Mesodermal cell (in vitro differentiated cells): Measurements from ENCODE around the gene POLR3B.

Source experiments
- H3K27ac ChIP-seq: 2 replicates; pipeline ENCODE4 v1.7.0; 2013; ENCODE audit warnings: mild to moderate bottlenecking, low read depth, low read length, moderate library complexity; ENCODE audit not compliant: severe bottlenecking
- H3K36me3 ChIP-seq: 2 replicates; pipeline ENCODE4 v1.7.1; 2013; ENCODE audit warnings: mild to moderate bottlenecking, low read length, moderate library complexity; ENCODE audit not compliant: control insufficient read depth, insufficient read depth
- H3K4me1 ChIP-seq: one replicate; pipeline ENCODE4 v1.7.1; 2013; ENCODE audit warnings: mild to moderate bottlenecking, low read length; ENCODE audit not compliant: insufficient read depth, control insufficient read depth, poor library complexity, severe bottlenecking
- H3K4me3 ChIP-seq: 2 replicates; pipeline ENCODE4 v1.7.0; 2013; ENCODE audit warnings: low read length, control low read depth, mild to moderate bottlenecking; ENCODE audit not compliant: insufficient read depth, poor library complexity, severe bottlenecking; ENCODE audit errors: extremely low read depth
- H3K9me3 ChIP-seq: 2 replicates; pipeline ENCODE4 v1.7.1; 2013; ENCODE audit warnings: mild to moderate bottlenecking, low read length, moderate library complexity; ENCODE audit not compliant: control insufficient read depth
- WGBS, 2 experiments: methylation state at CpG; one replicate each; pipeline ENCODE4 v1.1.5; 2013; ENCODE audit warnings: missing lambda C conversion rate in 2 of 2; ENCODE audit not compliant: insufficient coverage in 2 of 2; 5-methylcytosine and 5-hydroxymethylcytosine counted together

Gene POLR3B

DNA sequence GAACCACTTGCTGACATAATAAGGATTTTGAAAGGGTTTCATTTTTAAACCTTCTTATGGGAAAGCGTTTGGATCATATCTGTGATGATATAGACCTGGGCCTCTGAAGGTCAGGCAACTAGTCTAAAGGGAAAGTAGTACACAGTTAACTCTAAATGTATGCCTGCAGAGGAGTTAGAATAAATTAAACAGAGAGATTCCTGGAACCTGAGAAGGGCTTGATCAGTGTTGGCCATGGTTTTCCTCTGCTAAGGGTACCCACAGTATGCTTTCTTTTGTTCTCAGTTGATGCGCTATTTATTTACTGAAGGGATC is 14.4 kb upstream of the POLR3B start:
- H3K27ac ChIP-seq, result no peak overlapping the region
- no peak overlapping the region for H3K4me3 ChIP-seq
- no peaks in the 10 kb centered on the region for H3K4me1 ChIP-seq
- 89 to 100% methylated on average over 1 of the region's 2 CpGs for WGBS, 2 experiments
- no peaks in the 10 kb centered on the region for H3K9me3 ChIP-seq
- no peaks in the 10 kb centered on the region for H3K36me3 ChIP-seq

DNA sequence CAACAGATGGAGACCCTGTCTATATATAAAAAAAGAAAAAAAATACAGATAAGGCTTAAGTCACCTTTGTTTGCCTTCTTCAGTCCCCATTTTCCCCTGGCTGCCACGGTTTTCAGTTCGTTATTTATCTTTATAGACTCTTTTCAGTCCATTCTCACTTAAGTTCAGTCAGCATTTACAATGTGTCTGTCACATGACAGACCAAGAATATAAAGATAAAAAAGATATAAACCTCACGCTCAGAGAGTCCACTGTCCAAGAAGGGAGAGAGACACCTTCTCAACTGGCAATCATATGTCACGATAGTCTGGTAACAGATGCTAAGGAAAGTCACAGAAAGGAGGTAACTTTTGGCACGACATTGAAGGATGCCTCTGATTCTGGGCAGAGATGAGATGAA is 13.4 kb upstream of the POLR3B start:
- WGBS, 2 experiments, result 94 to 95% methylated on average over 3 to 4 of the region's 5 CpGs
- Histone ChIP-seq H3K36me3 (no peaks in the 10 kb centered on the region), H3K27ac (no peak overlapping the region), H3K4me3 (no peak overlapping the region), H3K9me3 (no peaks in the 10 kb centered on the region), H3K4me1 (no peaks in the 10 kb centered on the region)

DNA sequence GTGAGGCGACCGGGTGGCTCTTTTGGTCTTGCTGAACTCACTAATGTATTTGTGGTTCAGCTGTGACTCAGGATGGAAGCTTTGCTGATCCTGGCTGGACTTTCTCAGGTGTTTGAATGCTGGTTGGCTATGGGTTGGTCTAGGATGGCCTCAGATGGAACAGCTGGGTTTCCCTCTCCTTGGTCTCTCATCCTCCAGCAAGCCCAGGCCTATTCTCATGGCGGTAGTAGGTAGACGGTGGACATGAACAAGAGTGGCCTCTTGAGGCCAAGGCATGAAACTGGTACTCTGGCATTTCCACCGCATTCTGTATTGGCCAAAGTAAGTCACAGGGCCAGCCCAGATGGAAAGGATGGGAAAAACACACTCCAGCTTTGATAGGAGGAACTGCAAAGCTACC is 11.8 kb upstream of the POLR3B start:
- WGBS, 2 experiments, result 44 to 80% methylated on average over 1 to 3 of the region's 5 CpGs
- no peak overlapping the region for H3K4me3 ChIP-seq
- H3K9me3 ChIP-seq, result no peaks in the 10 kb centered on the region
- H3K36me3 ChIP-seq, result no peaks in the 10 kb centered on the region
- no peaks in the 10 kb centered on the region for H3K4me1 ChIP-seq
- H3K27ac ChIP-seq, result no peak overlapping the region

DNA sequence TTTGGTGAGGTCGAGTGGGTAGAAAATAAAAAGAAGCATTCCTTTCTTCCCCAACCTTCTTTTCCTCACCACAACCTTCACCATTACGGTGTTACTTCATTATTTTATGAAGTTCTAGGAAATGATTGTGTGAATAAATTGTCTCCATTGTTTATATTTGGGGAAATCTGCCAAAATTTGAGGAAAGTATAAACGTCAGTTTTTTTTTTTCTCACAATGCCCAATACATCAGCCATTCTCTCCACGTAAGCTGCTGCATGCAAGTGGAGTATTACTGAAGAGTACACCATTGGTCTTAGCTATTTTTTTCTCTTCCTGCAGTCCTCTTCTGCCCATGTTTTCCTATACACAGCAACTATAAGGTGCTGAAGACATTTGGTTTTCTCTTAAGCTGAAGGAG is 9.1 kb upstream of the POLR3B start:
- H3K27ac ChIP-seq, result no peak overlapping the region
- H3K4me1 ChIP-seq, result no peaks in the 10 kb centered on the region
- no peaks in the 10 kb centered on the region for H3K9me3 ChIP-seq
- no peaks in the 10 kb centered on the region for H3K36me3 ChIP-seq
- no peak overlapping the region for H3K4me3 ChIP-seq
- 60 to 78% methylated on average over 1 to 2 of the region's 4 CpGs for WGBS, 2 experiments

DNA sequence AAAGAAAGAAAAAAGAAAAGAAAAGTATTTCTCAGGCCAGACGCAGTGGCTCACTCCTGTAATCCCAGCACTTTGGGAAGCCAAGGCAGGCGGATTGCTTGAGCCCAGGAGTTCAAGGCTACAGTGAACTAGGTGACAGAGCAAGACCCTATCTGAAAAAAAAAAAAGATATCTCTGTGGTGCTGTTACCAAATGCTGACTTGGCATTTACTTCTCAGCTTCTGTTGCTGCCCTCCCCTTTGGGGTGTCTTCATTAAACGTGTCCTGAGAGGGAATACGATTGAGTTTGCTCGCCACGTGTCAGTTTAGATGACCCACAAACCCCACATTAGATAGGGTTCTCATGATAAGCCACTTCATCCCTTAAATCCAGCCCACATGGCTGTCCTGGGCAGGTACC is 4.4 kb upstream of the POLR3B start:
- H3K9me3 ChIP-seq, result no peaks in the 10 kb centered on the region
- no peaks in the 10 kb centered on the region for H3K36me3 ChIP-seq
- H3K27ac ChIP-seq, result no peak overlapping the region
- H3K4me1 ChIP-seq, result no peaks in the 10 kb centered on the region
- WGBS, 2 experiments, result 92 to 95% methylated on average over 5 to 6 of the region's 6 CpGs
- H3K4me3 ChIP-seq, result no peak overlapping the region

DNA sequence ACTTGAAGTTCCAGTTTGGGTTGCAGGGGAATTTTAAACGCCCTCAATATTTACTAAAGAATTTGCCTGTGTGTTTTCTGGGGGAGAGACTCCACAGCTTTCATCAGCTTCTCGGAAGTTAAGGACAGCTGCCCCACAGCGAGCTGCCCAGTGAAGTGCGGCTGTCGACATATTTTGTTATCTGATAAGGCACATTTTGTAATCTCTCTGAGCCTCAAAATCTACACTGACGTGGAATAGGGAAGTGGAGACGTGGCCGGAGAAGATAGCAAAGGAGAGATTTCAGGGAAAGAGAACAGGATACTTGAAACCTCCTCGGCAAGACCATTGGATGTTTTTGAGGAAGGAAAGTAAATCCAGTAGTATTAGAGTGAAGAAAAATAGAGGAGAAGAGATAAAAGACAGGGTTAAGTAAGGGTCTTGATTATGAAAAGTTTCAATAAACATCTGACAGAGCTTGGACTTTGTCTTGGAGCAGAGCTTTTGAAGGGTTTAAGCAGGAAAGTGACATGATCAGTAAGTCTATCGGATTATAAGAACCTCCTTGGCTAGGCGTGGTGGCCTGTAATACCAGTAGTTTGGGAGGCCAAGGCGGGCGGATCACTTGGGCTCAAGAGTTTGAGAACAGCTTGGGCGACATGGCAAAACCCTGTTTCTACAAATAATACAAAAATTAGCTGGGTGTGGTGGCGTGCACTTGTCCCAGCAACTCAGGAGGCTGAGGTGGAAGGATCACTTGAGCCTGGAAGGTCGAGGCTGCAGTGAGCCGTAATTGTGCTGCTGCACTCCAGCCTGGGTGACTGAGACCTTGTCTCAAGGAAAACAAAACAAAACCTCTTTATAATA is 1.1 kb downstream of the POLR3B start:
- H3K36me3 ChIP-seq, result no peaks in the 10 kb centered on the region
- no peaks in the 10 kb centered on the region for H3K4me1 ChIP-seq
- no peaks in the 10 kb centered on the region for H3K9me3 ChIP-seq
- WGBS, 2 experiments, result 70% methylated on average over 9 to 11 of the region's 17 CpGs
- H3K27ac ChIP-seq, result peak overlapping the region; percentile 98
- H3K4me3 ChIP-seq, result peak overlapping the region; percentile 61

DNA sequence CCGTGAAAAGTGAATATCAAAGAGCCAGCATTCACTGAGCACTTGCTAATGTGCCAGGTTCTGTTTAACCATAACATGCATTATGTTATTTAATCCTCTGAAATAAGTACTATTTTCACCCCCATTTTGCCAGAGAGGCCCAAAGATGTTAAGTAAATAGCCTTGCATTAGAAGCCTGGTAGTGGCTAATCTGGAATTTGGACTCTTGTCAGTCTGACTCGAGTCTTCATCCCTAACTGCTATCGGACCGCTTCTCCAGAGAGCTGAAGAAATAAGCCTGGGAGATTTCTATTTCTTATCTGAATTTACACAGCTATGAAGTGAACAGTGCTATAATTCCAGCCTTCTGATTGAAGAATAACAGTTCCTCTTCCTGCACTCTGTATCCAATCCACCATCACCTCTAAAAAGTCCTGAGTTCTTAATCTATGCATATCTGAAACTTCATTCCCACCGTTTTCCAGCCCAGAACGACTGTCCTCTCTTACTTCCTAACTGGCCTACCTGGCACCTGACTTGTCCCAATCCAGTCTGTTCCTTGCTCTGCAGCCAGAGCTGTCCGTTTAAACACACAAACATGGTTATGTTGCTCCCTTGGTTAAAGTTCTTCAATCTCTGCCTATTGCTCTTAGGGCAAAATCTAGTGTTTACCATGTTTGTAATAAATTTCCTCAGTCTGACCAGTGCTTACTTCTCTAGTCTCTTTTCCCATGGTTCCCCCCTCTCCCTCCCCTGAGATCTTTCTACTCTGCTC is 2.3 kb downstream of the POLR3B start:
- H3K4me1 ChIP-seq, result no peaks in the 10 kb centered on the region
- 92 to 93% methylated on average over 3 to 5 of the region's 7 CpGs for WGBS, 2 experiments
- H3K4me3 ChIP-seq, result no peak overlapping the region
- peaks cover 8% of the 10 kb centered on the region for H3K36me3 ChIP-seq
- H3K9me3 ChIP-seq, result no peaks in the 10 kb centered on the region
- H3K27ac ChIP-seq, result no peak overlapping the region

DNA sequence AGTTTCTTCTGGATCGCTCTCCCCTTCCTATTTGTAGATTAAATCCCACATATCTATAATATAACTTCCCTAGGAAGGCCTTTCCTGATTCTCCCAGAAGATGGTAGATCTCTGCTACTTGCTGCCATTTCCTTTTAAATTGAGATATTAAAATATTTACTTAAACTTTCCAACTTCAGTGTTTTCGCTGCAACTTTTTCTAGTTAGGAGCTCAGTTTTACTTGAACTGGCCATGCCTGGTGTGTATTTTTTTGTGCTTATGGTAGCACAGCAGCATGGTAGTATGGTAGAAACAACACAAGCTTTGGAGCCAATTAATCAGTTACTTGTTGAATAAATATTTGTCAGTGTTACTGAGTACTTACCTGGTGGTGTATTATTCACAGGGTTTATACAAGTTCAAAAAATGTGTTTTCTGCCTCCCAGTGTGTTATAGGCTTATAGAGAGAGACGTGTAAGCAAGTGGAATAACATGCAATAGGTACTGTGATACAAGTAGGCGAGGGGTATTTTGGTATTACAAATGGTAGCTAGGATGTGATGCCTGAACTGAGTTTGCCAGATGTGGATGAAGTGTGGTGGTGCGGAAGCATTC is 2.9 kb downstream of the POLR3B start:
- Histone ChIP-seq H3K4me1 (no peaks in the 10 kb centered on the region), H3K36me3 (peaks cover 8% of the 10 kb centered on the region), H3K27ac (no peak overlapping the region), H3K9me3 (no peaks in the 10 kb centered on the region), H3K4me3 (no peak overlapping the region)
- 97 to 100% methylated on average over 4 to 5 of the region's 5 CpGs for WGBS, 2 experiments

DNA sequence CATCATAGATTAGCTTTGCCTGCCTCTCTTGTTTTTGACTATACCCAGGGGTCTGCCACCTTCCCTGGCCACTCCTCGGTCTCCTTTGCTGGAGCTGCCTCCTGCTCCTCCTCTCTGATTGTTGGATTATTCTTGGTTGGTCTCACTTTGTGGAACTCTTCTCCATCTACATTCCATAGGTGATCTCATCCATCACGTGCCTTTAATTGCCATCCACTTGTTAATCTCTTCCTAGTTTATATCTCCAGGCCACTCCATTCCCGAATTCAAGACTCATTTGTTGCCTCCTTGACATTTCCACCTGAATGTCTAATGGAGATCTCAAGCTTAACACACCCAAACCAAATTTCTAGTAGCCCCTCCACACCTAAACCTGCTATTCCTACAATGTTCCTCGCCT is 5.4 kb downstream of the POLR3B start:
- no peak overlapping the region for H3K4me3 ChIP-seq
- H3K27ac ChIP-seq, result no peak overlapping the region
- no peaks in the 10 kb centered on the region for H3K4me1 ChIP-seq
- no peaks in the 10 kb centered on the region for H3K9me3 ChIP-seq
- 84 to 86% methylated on average over 2 to 3 of the region's 4 CpGs for WGBS, 2 experiments
- H3K36me3 ChIP-seq, result peaks cover 8% of the 10 kb centered on the region

DNA sequence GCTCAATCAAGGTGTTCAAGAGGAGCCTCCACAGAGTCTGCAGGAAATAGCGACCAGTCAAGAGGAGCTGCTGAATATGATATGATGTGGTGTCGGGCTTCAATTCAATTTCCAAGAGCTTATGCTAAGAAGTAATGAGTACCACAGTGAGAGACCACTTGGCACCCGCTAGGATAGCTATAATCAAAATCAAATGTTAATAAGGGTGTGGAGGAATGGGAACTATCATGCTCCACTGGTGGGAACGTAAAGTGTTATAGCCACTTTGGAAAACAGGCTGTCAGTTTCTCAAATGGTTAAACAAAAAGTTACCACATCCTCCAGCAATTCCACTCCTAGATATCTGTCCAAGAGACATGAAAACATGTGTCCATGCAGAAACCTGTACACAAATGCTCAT is 6.7 kb downstream of the POLR3B start:
- H3K36me3 ChIP-seq, result peaks cover 11% of the 10 kb centered on the region
- no peak overlapping the region for H3K27ac ChIP-seq
- no peaks in the 10 kb centered on the region for H3K9me3 ChIP-seq
- H3K4me1 ChIP-seq, result no peaks in the 10 kb centered on the region
- 100% methylated on average over 2 to 3 of the region's 4 CpGs for WGBS, 2 experiments
- no peak overlapping the region for H3K4me3 ChIP-seq
